NCI-H1436 (cell line): ENCODE measurements around the gene PALD1.
"Not testable (repeated sequence)": the region's sequence is repeated elsewhere in the genome, so short reads cannot be mapped to it uniquely, and the experiment has no call there.

ENCODE experiments used
- DNase-seq: peaks from one replicate; lab custom pipeline; 2025; lab: John Stamatoyannopoulos, UW

Gene PALD1

DNA sequence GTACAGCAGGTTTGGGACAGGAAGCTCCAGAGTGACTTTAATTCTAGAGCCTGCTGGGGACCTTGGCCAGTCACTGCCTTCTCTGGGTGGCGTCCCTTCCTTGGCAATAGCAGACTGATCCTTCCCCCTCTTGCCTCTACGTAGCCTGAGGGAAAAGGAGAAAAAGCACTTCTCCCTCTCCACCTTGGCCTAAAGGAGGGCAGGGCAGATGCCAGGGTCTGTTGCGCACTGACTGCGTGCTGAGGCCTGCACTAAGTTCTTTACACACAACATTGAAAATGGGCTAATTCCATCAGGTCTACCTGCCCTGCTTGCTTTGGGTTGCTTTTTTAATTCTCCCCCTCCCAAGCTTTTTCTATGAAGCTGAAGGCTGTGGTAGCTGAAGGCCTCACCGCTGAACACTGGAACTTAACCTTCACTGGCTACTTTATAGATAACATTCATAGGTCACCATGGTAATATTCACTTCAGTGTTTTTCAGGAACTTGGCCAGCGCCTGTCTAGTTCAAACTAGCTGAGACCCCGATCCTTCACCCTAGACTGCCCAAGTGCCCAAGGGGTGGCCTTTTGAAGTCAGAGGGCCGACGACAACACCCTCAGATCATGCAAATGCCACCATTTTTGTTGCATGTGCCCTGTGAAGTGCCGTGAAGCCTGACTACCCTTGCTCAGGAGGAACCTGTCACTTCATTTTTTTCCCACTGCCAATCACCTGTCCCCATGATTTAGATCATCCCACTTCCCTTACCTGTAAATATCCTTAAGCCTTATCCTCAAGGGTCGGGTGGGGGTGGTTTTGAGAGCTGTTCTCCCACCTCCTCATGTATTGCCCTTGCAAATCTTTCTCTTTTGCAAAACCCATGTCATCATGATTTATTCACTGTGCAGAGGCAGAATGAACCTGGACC is 95.3 kb downstream of the PALD1 start:
- no peak for DNase-seq

DNA sequence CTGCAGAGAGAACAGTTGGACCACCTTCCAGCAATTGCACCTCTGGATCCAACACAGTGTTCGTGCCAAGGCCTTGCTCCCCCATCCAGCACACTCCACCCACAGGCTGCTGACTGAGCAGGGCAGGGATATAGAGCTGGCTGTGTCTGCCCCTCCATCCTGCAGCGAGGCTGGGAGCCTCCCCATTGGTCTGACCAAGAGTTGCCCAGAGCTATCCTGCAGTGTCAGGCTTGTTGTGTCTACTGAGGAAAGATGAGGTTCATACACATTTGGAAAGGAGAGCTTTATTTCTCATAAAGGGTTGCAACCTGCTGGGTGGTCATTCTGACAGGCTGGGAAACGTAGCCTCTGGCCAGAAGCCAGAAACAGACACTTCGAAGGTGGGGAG is 96.9 kb downstream of the PALD1 start:
- no peak for DNase-seq

DNA sequence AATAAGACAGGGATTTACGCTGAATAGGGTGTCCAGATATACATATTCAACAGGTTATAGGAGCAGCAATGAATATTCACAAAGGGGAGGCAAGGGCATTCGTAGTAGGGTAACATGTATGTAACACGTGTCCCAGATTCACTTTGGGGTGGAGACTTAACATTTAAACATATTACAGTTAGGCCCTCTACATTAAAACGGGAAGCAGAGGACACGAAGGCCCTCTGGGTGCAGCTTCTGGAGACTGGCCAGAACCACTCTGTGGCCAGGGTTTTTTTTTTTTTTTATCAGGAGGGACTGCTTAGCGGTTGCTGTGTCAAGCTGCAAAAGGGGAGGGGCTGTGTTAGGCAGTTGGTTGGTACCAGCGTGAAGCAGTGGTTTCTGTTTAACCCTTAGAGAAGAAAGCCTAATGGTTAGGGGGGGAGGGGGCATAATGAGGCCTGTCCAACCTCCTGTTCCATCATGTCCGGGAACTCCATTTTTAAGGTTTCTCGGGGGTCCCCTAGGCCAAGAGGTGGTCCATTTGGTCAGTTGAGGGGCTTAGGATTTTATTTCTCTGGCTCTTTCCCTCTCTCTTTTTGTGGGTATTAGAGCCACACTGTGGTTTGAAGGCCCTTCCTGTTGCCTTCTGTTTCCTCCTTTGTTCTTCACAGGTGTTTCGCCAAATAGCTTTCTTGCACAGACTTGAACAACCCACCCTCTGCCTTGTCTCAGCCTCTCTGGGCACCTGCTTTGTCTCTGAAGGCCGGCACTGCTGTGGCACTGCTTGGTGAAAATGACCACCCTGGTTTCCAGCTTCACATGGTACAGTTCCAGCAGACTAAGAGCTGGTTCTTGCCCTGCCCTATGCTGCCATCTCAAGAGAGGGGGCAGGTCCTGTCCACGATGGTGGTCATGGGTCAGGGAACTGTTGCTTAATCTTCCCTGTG is 97.6 kb downstream of the PALD1 start:
- DNase-seq = peak; percentile 22

DNA sequence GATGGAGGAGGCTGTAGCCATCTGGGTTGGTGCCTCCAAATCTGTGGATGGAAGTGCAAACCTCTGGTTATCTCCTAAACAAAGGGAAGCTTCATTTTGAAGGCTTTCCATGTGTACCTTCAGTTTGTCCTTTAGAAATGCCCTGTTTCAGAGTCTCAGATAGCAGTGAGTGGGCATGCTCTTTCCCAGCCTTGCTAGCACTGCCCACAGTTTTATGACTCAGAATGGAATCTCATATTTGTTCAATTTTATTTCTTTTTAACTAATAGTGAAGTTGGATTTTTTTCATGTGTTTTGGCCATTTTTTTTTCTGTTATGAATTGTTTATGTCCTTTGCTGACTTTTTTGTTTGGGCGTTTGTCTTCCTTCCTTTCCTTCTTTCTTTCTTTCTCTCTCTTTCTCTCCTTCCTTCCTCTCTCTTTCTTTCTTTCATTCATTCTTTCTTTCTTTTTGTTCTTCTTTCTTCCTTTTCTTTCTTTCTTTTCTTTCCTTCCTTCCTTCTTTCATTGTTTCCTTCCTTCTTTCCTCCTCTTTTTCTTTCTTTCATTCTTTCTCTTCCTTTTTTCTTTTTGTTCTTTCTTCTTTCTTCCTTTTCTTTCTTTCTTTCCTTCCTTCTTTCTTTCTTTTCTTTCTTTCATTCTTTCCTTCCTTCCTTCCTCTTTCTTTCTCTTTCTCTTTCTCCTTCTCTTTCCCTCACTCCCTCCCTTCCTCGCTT is 98.4 kb downstream of the PALD1 start:
- no peak for DNase-seq

DNA sequence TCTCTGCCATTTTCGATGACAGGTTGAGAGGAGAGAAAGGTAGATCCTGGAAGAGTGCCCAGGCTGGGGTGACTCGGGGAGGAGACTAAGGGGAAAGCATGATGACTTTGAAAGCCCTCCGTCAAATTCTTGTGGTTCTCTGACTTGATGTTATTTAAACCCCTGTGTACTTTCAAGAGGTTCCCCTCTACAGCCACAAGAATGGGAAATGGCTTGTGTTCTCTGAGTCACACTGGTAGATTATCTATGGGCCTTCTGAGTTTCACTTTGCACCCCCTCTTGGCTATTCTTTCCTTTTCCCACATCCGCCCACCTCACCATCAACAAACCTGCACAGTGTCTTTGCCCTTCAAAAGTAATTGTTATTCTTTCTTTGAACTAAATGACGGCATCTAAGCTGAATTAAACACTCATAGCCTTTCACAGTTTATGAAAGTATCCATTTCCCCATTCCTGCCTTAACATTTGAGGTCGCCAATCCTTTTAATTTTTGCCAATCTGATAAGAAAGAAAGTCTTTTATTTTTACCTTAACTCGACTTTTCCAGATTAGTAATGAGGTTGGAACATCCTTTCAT is 99.9 kb downstream of the PALD1 start:
- DNase-seq = no peak

DNA sequence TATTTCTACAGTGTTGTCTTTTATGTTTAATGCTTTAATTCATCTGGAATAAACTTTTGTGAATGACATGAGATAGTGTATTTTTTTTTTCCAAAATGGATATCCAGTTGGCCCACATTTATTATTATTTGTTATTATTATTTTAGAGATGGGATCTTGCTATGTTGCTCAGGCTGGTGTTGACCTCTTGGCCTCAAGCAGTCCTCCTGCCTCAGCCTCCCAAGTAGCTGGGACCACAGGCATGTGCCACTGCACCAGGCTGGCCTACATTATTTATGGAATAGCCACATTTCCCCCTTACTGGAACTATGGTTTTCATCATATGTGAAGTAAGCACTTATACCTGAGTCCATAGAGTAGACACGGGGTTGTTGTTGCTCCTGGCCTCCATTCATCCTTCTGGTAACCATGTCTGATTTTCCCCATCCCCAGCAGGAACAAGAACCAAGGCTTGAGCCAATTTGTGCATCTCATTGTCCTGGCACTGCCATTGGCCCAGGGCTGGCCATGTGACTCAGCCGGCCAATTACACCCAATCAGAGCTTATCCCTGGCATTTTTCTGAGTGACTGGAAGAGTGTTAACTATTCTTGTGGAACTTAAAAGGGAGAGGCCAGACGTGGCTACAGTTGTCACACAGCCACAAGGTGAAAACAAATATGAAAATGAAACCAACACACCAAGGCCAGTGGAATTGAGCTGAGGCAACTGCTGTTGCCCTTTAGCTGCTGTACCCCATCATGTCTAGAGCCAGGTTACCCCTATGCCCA is 100.9 kb downstream of the PALD1 start:
- DNase-seq = no peak

DNA sequence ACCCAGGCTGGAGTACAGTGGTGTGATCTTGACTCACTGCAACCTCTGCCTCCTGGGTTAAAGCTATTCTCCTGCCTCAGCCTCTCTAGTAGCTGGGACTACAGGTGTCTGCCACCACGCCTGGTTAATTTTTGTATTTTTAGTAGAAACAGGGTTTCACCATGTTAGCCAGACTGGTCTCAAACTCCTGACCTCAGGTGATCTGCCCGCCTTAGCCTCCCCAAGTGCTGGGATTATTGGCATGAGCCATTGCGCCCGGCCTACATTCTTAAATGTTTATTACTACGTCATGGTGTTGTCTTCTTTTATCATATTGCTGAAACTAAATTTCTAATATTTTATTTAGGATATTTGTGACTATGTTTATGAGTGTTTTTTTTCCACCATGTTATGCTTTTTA is 102.6 kb downstream of the PALD1 start:
- DNase-seq = not testable (repeated sequence)

DNA sequence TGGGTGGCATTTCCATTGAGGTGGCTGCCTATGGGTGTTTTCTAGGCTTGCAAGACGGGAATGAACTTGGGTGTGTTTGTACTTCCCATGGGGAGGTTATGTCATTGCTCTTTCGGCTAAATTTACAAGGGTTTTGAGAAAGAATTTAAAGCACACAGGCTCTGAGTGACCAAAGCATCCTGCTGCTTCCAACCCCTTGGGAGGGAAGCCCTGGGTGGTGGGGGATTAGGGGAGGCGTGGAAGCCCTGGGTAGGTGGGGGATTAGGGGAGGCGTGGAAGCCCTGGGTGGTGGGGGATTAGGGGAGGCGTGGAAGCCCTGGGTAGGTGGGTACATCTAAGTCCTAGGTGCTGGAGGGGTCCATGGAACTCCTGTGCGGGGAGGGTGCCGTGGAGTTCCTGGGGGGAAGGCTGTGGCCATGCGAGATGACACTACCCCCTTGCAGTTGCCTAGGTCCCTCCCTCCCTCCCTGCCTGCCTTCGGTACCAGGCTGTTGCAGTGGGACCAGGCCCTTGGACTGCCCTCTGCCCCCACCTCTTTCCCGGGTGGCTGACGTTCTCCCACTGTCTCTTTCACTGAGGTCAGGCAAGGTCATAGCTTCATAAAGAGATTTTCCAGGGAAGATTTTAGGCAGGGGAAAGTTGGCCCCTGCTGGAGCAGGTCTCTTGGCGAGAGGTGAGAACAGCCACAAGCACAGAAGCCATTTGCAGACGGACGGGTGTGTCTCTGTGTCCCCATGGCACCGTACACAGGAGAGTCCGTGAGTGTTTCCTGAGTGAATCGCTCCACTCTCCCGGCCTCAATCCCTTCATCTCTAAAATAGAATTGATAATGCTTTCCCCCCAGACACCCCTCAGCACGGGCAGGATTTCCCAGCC is 104.5 kb downstream of the PALD1 start:
- DNase-seq = no peak

DNA sequence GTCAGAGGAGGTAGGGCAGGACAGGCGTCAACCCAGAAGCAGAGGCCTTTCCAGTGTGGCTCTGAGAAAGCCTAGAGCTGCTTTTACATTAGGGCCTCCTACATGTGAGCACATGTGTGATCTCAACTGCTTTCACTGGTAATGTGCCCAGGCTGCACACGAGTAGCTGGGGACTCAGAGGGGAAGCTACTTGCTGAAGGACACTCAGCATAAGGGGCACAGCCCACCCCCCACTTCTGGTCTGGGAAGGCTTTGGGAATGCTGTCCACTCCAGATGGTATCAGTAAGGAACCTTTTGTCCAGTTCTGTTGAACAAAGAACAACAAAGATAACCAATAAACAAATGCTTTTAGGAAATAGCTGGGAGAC is 105.1 kb downstream of the PALD1 start:
- DNase-seq = no peak

DNA sequence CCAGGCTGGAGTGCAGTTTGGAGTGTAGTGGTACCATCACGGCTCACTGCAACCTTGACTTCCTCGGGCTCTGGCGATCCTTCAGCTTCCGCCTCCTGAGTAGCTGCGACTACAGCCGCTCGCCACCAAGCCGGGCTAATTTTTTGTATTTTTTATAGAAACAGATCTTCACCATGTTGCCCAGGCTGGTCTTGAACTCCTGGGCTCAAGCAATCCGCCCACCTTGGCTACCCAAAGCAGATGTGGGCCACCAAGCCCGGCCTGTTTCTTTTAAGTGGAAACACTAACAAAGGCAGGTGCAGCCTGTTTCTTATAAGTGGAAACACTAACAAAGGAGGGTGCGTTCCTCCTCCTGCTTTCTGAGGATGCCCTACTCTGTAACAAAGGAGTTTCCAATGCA is 105.8 kb downstream of the PALD1 start:
- peak; percentile 70 for DNase-seq

DNA sequence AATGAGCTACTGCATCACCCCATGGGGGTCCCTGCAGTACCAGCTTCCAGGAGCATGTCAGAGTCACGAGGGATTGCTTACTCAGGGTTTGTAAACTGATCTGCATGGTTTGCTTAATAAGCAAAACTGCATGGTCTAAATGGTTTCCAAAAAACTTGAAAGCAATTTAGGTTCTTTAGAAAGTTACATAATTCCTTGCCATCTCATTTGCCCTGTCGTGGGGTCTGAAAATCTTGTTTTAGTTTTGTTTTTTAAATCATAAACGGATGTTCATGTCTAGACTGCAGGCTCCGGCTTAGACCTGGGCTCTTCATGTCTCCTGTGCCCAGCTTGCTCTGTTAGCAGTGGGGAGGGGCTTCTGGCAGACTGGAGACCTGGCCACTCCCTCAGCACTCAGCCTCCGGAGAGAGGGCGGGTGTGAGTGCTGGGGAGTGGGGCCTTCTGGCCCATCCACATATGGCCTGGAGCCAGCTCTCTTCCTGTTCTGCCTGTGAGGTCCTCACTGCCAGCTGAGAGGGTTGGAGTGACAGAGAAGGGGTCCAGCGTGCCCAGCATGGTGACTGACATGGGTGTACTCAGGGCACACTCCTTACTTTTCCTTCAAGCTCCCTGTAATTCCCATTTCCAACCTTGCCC is 106.5 kb downstream of the PALD1 start:
- peak; percentile 91 for DNase-seq

DNA sequence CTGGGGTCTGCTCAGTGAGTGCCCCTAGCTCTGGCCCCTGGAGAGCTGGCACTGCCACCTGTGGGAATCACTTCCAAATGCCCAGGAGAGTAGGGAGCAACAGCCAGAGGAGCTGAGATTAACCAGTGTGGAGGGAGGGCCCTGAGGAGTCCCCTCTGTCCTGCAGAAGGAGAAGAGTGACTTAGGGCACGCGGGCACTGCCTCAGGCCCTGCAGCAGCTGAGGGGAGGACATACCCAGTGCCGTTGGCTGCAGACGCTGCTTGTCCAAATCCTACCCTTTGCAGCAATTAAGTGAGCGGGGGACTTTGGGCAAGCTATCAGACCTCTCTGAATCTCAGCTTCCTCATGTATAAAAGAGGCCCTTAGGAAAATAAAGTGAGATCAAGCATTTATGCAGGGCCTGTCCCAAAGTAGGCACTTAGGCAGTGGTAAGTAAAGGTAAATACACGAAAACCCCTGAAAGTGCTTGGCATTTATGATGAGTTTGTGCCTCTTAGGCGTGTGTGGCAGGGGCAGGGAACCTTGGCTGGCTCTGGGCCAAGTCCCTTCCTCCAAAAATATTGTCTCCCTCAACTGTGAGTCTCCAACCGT is 107.1 kb downstream of the PALD1 start:
- DNase-seq = no peak

DNA sequence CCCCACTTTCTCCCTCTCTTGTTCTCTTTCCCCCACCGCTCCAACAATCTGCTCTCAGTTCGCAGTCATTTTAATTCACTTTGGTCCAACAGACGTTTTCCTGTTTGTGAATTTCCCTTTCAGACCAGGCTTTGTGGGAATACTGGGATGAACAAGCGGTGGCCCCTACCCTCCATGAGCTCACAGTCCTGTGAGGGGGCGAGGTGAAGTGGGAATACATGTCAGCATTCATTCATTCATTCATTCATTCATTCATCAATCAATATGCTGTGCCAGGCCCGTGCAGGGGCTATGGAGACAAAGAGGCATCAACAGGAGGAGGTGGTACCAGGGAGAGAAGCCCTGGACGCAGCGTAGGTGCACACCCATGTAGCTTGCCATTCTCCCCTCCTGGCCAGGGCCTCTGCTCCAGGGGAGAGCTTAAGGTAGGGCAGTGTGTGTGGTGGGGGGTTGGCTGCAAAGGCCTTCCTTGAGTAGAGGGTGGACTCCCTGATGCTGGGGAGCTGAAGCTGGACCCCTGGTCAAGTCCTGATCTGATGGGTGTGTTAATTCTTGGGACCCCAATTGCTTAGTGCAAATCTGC is 107.9 kb downstream of the PALD1 start:
- DNase-seq = no peak

DNA sequence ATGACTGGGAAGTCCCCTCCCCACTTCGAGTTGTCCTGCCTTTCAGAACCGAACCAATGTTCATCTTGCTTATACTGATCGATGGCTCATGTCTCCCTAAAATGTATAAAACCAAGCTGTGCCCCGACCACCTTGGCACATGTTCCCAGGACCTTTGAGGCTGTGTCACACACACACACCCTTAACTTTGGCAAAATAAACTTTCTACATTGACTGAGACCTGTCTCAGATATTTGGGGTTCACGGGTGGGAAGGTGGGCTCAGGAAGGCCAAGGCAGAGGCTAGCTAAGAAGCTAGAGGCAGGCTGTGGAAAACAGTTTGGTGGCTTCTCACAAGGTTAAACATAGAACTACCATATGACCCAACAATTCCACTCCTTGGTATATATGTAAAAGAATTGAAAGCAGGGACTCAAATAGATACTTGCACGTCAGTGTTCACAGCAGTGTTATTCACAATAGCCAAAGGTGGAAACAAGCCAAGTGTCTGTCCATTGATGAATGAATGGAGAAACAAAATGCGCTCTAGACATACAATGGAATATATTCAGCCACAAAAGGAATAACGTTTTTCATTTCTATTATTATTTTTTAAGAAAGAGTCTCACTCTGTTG is 108.6 kb downstream of the PALD1 start:
- DNase-seq = no peak

DNA sequence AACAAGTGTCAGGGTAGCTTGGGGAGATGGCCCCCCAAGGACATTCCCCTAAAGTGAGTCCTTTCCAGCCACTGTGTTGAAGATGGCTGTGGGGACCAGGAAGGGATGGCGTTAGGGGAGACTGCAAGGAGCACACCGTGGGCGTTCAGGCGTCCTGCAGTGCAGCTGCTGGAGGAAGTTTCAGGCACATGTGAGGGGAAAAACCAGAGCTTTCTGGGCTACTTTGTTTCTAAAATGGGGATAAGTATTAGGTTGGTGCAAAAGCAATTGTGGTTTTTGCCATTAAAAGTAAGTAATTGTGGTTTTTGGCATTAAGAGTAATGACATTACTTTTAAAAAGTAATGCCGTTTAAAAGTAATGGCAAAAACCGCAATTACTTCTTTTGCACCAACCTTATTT is 109.7 kb downstream of the PALD1 start:
- DNase-seq = no peak

DNA sequence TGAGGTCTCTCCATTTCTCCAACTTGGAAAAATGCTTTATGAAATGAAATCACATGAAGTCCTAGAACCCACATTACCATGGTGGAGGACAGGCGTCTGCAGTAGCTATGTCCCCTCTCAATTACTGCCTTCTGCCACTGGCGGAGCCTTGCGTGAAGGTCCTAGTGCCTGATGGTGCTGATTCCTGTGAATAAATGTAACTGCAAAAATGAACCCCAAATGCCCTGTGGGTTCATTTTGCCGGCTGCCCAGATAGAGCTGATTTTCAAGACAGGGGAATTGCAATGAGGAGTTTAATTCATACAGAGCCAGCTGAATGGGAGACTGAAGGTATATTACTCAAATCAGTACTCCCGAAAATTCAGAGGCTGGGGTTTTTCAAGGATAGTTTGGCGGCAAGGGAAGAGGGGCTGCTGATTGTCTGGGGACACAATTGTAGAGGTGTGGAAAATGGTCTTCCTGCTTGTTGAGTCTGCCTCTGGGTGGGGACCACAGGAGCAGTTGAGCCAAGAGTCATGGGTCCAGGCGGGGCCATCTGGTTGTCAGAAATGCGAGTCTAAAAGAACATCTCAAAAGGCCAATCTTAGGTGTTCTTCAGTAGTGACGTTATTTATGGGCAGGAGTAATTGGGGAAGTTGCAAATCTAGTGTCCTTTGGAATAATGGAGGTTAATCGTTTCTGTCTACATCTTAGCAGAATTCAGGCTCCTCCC is 110.4 kb downstream of the PALD1 start:
- DNase-seq = no peak

DNA sequence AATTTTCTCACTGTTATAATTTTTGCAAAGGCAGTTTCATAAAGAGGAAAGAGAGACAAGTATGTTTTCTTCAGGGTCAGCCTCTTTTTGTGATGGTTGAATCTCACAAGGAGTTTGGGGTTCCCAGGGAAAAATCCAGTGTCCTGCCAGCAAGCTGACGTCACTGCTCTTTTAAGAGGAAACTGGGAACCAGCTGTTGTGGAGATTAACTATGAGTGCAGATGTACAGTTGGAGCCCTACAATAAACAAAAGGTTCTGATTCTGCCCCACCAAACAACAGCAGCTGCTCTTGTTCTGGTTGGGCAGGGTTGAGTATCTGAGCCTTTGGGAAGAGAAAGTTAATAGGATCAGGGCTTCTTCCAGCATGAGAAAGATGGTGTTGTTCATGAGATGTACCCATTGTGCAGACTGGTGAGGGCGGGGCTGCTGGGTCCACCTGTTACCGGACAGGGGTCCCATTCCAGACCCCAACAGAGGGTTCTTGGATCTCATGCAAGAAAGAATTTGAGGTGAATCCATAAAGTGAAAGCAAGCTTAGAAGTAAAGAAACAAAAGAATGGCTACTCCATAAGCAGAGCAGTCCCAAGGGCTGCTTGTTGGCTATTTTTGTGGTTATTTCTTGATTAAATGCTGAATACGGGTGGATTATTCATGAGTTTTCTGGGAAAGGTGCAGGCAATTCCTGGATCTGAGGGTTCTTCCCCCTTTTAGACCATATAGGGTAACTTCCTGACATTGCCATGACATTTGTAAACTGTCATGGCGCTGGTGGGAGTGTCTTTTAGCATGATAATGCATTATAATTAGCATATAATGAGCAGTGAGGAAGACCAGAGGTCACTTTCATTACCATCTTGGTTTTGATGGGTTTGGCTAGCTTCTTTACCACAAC is 111.4 kb downstream of the PALD1 start:
- DNase-seq = no peak
